K562 (cell line): ENCODE data around the gene GIMAP8. TPM values are rescaled to one million over a fixed set of nuclear protein-coding genes. Genes with fewer than 3 reads are reported as not detected.

ENCODE experiments used
- COPS2 ChIP-seq: fragments of 450-650 bp; conservative IDR thresholded peaks from 2 replicates; pipeline ENCODE4 v1.6.1; 2016; ENCODE audit warnings: mild to moderate bottlenecking, moderate library complexity
- ELF1 ChIP-seq: fragments of 200-800 bp; sonication (Bioruptor generic); IDR thresholded peaks from 2 replicates; pipeline ENCODE4 v1.6.1; 2016; ENCODE audit warnings: missing genetic modification characterization, missing compliant biosample characterization
- FOXK1 ChIP-seq: sonication (generic); formaldehyde crosslinking; IDR thresholded peaks from 2 replicates; pipeline ENCODE4 v1.8.0; 2022; ENCODE audit warnings: missing genetic modification reagents, mild to moderate bottlenecking, borderline replicate concordance
- GABPA ChIP-seq: fragments of 200-800 bp; sonication (Bioruptor generic); conservative IDR thresholded peaks from 2 replicates; pipeline ENCODE4 v1.6.1; 2016; ENCODE audit warnings: low read depth, missing genetic modification characterization, missing compliant biosample characterization
- GMEB1 ChIP-seq: fragments of 250-450 bp; sonication (Bioruptor Pico); IDR thresholded peaks from 2 replicates; pipeline ENCODE4 v1.4.0; 2020; ENCODE audit warnings: mild to moderate bottlenecking
- HDGF ChIP-seq: fragments of 450-650 bp; IDR thresholded peaks from 2 replicates; pipeline ENCODE4 v1.6.1; 2016
- IRF1 ChIP-seq: sonication (generic); formaldehyde crosslinking; IDR thresholded peaks from 2 replicates; pipeline ENCODE4 v1.8.0; 2022; ENCODE audit warnings: missing genetic modification reagents, mild to moderate bottlenecking, borderline replicate concordance
- IRF9 ChIP-seq: fragments of 450-650 bp; IDR thresholded peaks from 2 replicates; pipeline ENCODE4 v1.6.1; 2016; ENCODE audit warnings: missing biosample characterization, missing genetic modification characterization
- MEF2D ChIP-seq: conservative IDR thresholded peaks from 2 replicates; pipeline ENCODE4 v1.6.1; 2016; ENCODE audit warnings: low read depth, missing genetic modification characterization, missing compliant biosample characterization
- NCOA1 ChIP-seq: fragments of 450-650 bp; IDR thresholded peaks from 2 replicates; pipeline ENCODE4 v1.6.1; 2016; ENCODE audit warnings: low read depth
- NFIX ChIP-seq: fragments of 250-450 bp; sonication (Bioruptor Pico); IDR thresholded peaks from 2 replicates; pipeline ENCODE4 v1.4.0; 2020; ENCODE audit warnings: low read depth, mild to moderate bottlenecking, moderate library complexity
- NKRF ChIP-seq: fragments of 450-650 bp; IDR thresholded peaks from 2 replicates; pipeline ENCODE4 v1.6.1; 2016; ENCODE audit warnings: borderline replicate concordance
- POLR2A ChIP-seq: fragments of 450-650 bp; conservative IDR thresholded peaks from 2 replicates; pipeline ENCODE4 v1.6.1; 2016
- POLR3A ChIP-seq: IDR thresholded peaks from 2 replicates; pipeline ENCODE4 v1.6.1; 2011; ENCODE audit warnings: borderline replicate concordance, mild to moderate bottlenecking, moderate library complexity; ENCODE audit not compliant: insufficient read length, insufficient read depth; ENCODE audit errors: extremely low read depth
- PTTG1 ChIP-seq: fragments of 450-650 bp; IDR thresholded peaks from 2 replicates; pipeline ENCODE4 v1.6.1; 2016; ENCODE audit warnings: low read depth, mild to moderate bottlenecking, missing genetic modification characterization, missing compliant biosample characterization
- RNF2 ChIP-seq: sonication (generic); IDR thresholded peaks from 2 replicates; pipeline ENCODE4 v1.6.1; 2016
- SPI1 ChIP-seq: IDR thresholded peaks from 2 replicates; pipeline ENCODE4 v1.6.1; 2011; ENCODE audit warnings: low read depth, low read length, control low read depth, borderline replicate concordance
- SREBF2 ChIP-seq: sonication (generic); formaldehyde crosslinking; IDR thresholded peaks from 2 replicates; pipeline ENCODE4 v1.4.0; 2020; ENCODE audit warnings: mild to moderate bottlenecking, missing genetic modification reagents
- ZNF12 ChIP-seq: sonication (generic); formaldehyde crosslinking; IDR thresholded peaks from 2 replicates; pipeline ENCODE4 v1.4.0; 2020; ENCODE audit warnings: mild to moderate bottlenecking, missing genetic modification reagents
- ZNF121 ChIP-seq: sonication (generic); formaldehyde crosslinking; conservative IDR thresholded peaks from 2 replicates; pipeline ENCODE4 v1.8.0; 2022; ENCODE audit warnings: missing genetic modification reagents
- ZNF146 ChIP-seq: IDR thresholded peaks from one replicate; pipeline ENCODE4 v1.6.1; 2018; ENCODE audit warnings: missing compliant biosample characterization; ENCODE audit not compliant: unreplicated experiment
- ZNF174 ChIP-seq: fragments of 250-450 bp; sonication (Bioruptor Pico); IDR thresholded peaks from 2 replicates; pipeline ENCODE4 v1.4.0; 2020; ENCODE audit warnings: mild to moderate bottlenecking
- ZNF3 ChIP-seq: fragments of 250-450 bp; sonication (Bioruptor Pico); IDR thresholded peaks from 2 replicates; pipeline ENCODE4 v1.5.0; 2021; ENCODE audit warnings: mild to moderate bottlenecking, moderate library complexity
- ZZZ3 ChIP-seq: fragments of 450-650 bp; IDR thresholded peaks from 2 replicates; pipeline ENCODE4 v1.6.1; 2016; ENCODE audit warnings: antibody characterized with exemption, mild to moderate bottlenecking, moderate library complexity
- polyA plus RNA-seq, 8 experiments: library from polyadenylated mRNA; depleted of rRNA in 4 of 8; stranded (reverse) in 5 of 8; unstranded in 3 of 8; fragments of >200 nt; fragmentation: Nextera tagmentation in 2 of 8; fragmentation: Illumina TruSeq in 1 of 8; extraction: Ambion mirVana in 2 of 8; extraction: Trizol in 1 of 8; gene quantifications; 2 replicates each; pipeline versions ENCODE4 v1.2.1 to v1.2.3, GENCODE V29; 2011 to 2014; ENCODE audit warnings: inconsistent platforms in 1 of 8, missing spikeins in 1 of 8
- total RNA-seq, 7 experiments: library from RNA; depleted of rRNA in 6 of 7; stranded (reverse); fragments of >200 nt in 6 of 7; fragmentation: Illumina TruSeq in 2 of 7; extraction: Trizol in 2 of 7; gene quantifications; 2 replicates each; pipeline versions ENCODE4 v1.2.1 to v1.2.3, GENCODE V29; 2011 to 2021; ENCODE audit warnings: low replicate concordance in 1 of 7

Gene GIMAP8
- total and polyA plus RNA-seq, 9 of the 15 experiments (the other 6 are each of a cell fraction or from before 2014, with no cell fraction given): not detected

- TF ChIP-seq NFIX: no peak
- TF ChIP-seq PTTG1 (tag): no peak
- no peak for TF ChIP-seq IRF9 (tag)
- peak; percentile 91 for TF ChIP-seq GMEB1
- peak; percentile 84 for TF ChIP-seq POLR2A
- TF ChIP-seq ZNF3: no peak
- TF ChIP-seq MEF2D (tag): no peak
- no peak for TF ChIP-seq ZNF174
- TF ChIP-seq ZNF146 (CRISPR knock-in tag): no peak
- TF ChIP-seq ELF1: peak; percentile 81; the same call in 1 of the 2 replicates
- peak; percentile 43; the same call in 1 of the 2 replicates for TF ChIP-seq RNF2
- TF ChIP-seq GABPA: peak; percentile 81
- TF ChIP-seq SREBF2: no peak
- TF ChIP-seq COPS2: no peak
- no peak for TF ChIP-seq ZNF12 (CRISPR knock-in tag)
- TF ChIP-seq FOXK1: no peak
- TF ChIP-seq NKRF: no peak; the same call in 1 of the 2 replicates
- no peak for TF ChIP-seq POLR3A
- peak; percentile 49 for TF ChIP-seq ZNF121
- TF ChIP-seq HDGF: no peak
- no peak; the same call in none of the 2 replicates for TF ChIP-seq IRF1 (CRISPR knock-in tag)
- TF ChIP-seq SPI1: no peak
- no peak for TF ChIP-seq NCOA1
- TF ChIP-seq ZZZ3: no peak
Measured at GRCh38 chr7:150404805-150405583, 45.4 kb upstream of the GIMAP8 start (continued).
